ENCODE results near the gene VPS33A. TPM values are rescaled to one million over a fixed set of nuclear protein-coding genes. Genes with fewer than 3 reads are reported as not detected.

Gene VPS33A
- 17.5 to 20.5 TPM (median 18.5 TPM) in 5 replicates for total RNA-seq (2022; extraction: Qiagen RNA extraction)

DNA sequence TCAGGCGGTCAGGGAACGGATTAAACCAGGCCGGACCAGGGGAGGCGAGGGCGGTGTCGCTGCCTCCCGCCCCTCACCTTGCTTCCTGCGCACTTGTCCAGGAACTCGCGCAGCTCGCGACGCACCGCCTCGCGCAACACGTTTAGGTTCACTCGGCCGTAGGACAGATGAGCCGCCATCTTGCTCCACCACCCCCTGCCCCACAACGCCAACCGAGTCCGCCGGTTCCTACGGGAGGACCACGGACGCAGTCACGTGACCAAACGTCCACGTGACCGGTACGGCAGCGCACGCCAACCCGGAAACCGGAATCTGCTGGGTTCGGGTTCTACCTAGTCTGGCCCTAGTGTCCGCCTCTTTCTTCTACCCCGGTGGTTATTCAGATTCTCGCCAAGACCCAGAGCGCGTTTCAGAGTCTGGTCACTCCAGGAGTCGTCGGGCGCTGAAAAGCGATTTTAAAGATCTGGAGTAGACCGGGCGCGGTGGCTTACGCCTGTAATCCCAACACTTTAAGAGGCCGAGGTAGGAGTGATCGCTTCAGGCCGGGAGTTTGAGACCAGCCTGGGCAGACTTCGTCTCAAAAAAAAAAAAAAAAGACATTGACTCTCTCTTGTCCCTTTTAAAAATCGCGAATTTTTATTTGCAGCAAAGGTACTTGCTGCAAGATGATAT lies at the start of gene VPS33A:
Gene VPS33A (minus strand): TSS at position 265 of the 672 bp plus-strand sequence. CDS start 86 bp downstream, at position 179.

DNA sequence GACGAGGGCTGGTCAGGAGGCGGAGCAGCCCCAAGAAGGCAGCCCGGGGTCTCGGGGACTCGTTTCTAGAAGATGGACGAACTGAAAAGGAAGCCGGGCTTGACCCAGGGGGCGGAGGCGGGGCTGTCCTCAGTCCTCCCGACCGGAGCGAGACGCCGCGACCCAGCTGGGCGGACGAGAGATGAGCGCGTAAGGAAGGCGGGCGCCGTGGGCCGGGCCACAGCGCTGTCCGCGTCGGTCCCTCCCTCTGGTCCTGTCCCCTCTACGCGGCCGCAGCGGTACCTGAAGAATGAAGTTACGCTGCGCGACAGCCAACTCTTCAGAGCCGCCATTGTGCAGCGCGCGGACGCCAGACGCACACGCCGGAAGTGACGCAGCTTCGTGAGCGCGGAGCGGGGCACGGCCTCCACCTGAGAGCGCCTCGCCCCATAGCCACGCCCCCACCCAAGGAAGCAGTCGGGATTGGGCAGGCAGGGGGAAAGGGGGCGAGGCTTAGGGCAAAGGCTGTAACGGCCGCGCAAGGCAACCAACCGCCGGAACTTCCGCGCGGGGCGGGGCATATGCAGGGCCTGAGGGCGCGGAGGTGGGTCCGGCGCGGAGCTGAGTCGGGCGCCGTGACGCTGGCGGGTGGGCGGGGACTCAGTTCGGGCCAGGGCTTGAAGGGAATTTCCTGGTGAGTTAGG lies 40.5 kb downstream of the VPS33A start, which contains the start of gene DIABLO:
Gene DIABLO (minus strand): TSS at position 370 of the 683 bp plus-strand sequence. CDS start 38 bp downstream, at position 332.

DNA sequence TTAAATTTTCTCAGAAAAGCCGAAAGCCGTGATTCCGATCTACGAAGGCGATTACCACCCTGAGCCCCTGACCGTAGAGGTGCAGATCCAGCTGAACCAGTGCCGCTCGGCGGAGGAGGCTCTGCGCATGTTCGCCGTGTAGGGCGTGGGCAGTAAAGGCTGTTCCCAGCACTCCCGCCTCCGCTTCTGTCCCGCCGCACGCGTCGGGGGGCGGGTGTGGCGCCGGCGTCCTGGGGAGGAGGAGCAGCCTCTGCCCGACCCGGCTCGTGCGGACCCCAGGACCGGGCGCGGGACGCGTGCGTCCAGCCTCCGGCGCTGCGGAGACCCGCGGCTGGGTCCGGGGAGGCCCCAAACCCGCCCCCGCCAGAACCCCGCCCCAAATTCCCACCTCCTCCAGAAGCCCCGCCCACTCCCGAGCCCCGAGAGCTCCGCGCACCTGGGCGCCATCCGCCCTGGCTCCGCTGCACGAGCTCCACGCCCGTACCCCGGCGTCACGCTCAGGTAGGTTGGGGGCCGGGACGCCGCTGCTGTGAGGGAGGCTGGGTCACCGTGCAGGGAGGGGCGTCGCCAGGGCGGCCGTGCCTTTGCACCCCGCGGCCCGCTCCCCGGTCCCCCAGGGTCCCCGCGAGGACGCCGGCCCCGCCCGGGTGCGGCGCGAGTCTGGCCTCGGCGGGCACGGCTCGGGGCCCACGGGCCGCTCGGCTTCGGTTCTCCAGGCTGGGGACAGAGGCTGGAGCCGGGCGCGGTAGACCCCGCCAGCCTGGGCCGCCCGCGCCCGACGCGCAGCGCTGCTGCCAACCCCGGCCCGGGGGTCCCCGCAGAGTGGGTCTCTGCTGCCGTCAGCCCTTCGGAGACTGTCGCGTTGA lies 62.8 kb downstream of the VPS33A start, which contains the start of gene B3GNT4:
Gene B3GNT4 (plus strand): TSS at position 409 of the 866 bp plus-strand sequence. CDS start 910 bp downstream, outside the sequence.

DNA sequence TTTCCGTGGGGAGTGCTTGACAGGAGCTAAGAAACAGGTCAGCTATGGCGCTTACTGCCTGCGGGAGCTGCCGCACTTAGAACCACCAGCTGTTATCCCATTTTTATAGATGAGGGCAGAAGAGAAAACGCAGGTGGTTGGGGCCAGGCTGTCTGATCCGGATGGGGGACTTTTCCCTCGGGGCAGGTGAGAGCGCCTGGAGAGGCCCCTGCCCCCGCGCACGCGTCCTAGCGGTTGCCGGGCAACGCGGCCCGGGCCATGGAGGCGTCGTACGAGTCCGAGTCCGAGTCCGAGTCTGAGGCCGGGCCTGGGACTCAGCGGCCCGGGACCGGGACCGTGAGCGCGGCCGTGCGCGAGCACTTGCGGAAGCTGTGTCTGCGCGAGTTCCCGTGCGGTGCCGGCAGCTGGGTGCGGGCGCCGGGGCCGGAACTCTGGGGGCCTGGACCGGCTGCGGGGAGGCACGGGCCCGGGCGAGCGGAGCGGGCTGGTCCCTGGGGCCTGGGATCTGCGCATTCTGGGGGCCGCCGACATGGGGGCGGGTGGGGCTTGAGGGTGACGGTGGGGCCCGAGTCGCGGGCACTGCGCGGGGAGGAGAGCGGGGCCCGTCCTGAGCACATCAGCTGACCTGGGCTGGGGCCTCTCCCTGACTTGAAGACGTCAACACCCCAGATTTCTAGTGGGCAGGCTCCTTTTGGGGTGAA lies 83.3 kb downstream of the VPS33A start, which contains the start of gene LRRC43:
Gene LRRC43 (plus strand): TSS at position 237 of the 701 bp plus-strand sequence. CDS start 22 bp downstream, at position 259.

Other genes starting within 250 kb of the VPS33A start
- 9.7 to 12.4 TPM (median 10.8 TPM) in 5 replicates for gene BCL7A, start 244.6 kb downstream of the VPS33A start, total RNA-seq (2022; extraction: Qiagen RNA extraction)
- gene MLXIP, start 187.7 kb downstream of the VPS33A start, total RNA-seq (2022; extraction: Qiagen RNA extraction), result 32.0 to 43.9 TPM (median 40.9 TPM) in 5 replicates
- gene IL31, start 92.3 kb downstream of the VPS33A start, total RNA-seq (2022; extraction: Qiagen RNA extraction), result not detected in 5 replicates
- gene LRRC43, start 83.4 kb downstream of the VPS33A start, total RNA-seq (2022; extraction: Qiagen RNA extraction), result 0.10 to 0.25 TPM (median 0.17 TPM) in 4 of 5 replicates, not detected in the other
- gene B3GNT4, start 62.8 kb downstream of the VPS33A start, total RNA-seq (2022; extraction: Qiagen RNA extraction), result 0.60 to 1.1 TPM (median 0.72 TPM) in 5 replicates
- gene DIABLO, start 40.4 kb downstream of the VPS33A start, total RNA-seq (2022; extraction: Qiagen RNA extraction), result 67.7 to 72.7 TPM (median 68.7 TPM) in 5 replicates
- 28.3 to 43.8 TPM (median 30.5 TPM) in 5 replicates for gene CLIP1, start 156.2 kb upstream of the VPS33A start, total RNA-seq (2022; extraction: Qiagen RNA extraction)
- gene ZCCHC8, start 234.4 kb upstream of the VPS33A start, total RNA-seq (2022; extraction: Qiagen RNA extraction), result 21.1 to 22.3 TPM (median 21.6 TPM) in 5 replicates

Measured in A549 treated with AZD2906 at 1 μM for 4 hours (cell line).